ENCODE measurements around the gene SCFD2.

SCFD2 gene

GRCh38 chr4:52866734-52867133, 499.1 kb downstream of the SCFD2 start:
- Histone ChIP-seq H2AFZ (ENCODE audit: low read depth, low read length) (no peak overlapping the region), H3K9me3 (ENCODE audit: low read length) (no peaks in the 10 kb centered on the region), H3K4me1 (ENCODE audit: insufficient read depth, low read length) (peaks cover 5% of the 10 kb centered on the region), H3K36me3 (ENCODE audit: insufficient read depth, low read length) (peaks cover 11% of the 10 kb centered on the region), H3K27me3 (ENCODE audit: insufficient read depth, low read length) (no peaks in the 10 kb centered on the region), H3K4me3 (ENCODE audit: low read length) (no peak overlapping the region)

- Histone ChIP-seq H3K4me3 (ENCODE audit: low read length) (no peak overlapping the region), H3K27me3 (ENCODE audit: insufficient read depth, low read length) (no peaks in the 10 kb centered on the region), H2AFZ (ENCODE audit: low read depth, low read length) (no peak overlapping the region), H3K4me1 (ENCODE audit: insufficient read depth, low read length) (peaks cover 5% of the 10 kb centered on the region), H3K9me3 (ENCODE audit: low read length) (no peaks in the 10 kb centered on the region), H3K36me3 (ENCODE audit: insufficient read depth, low read length) (peaks cover 11% of the 10 kb centered on the region)
Observed at GRCh38 chr4:52865300-52865699, 500.6 kb downstream of the SCFD2 start.

- H3K4me1 ChIP-seq (ENCODE audit: insufficient read depth, low read length): peaks cover 5% of the 10 kb centered on the region
- H3K4me3 ChIP-seq (ENCODE audit: low read length): no peak overlapping the region
- no peaks in the 10 kb centered on the region for H3K9me3 ChIP-seq (ENCODE audit: low read length)
- no peaks in the 10 kb centered on the region for H3K27me3 ChIP-seq (ENCODE audit: insufficient read depth, low read length)
- H2AFZ ChIP-seq (ENCODE audit: low read depth, low read length): no peak overlapping the region
- peaks cover 11% of the 10 kb centered on the region for H3K36me3 ChIP-seq (ENCODE audit: insufficient read depth, low read length)
Observed at GRCh38 chr4:52864793-52865192, 501.1 kb downstream of the SCFD2 start.

- Histone ChIP-seq H2AFZ (ENCODE audit: low read depth, low read length) (no peak overlapping the region), H3K4me3 (ENCODE audit: low read length) (no peak overlapping the region), H3K27me3 (ENCODE audit: insufficient read depth, low read length) (no peaks in the 10 kb centered on the region), H3K4me1 (ENCODE audit: insufficient read depth, low read length) (peaks cover 5% of the 10 kb centered on the region), H3K36me3 (ENCODE audit: insufficient read depth, low read length) (peaks cover 11% of the 10 kb centered on the region), H3K9me3 (ENCODE audit: low read length) (no peaks in the 10 kb centered on the region)
Observed at GRCh38 chr4:52863324-52863723, 502.5 kb downstream of the SCFD2 start.

- peaks cover 11% of the 10 kb centered on the region for H3K36me3 ChIP-seq (ENCODE audit: insufficient read depth, low read length)
- H3K27me3 ChIP-seq (ENCODE audit: insufficient read depth, low read length): no peaks in the 10 kb centered on the region
- H3K4me1 ChIP-seq (ENCODE audit: insufficient read depth, low read length): peaks cover 5% of the 10 kb centered on the region
- peak overlapping the region; percentile 55 for H3K4me3 ChIP-seq (ENCODE audit: low read length)
- no peaks in the 10 kb centered on the region for H3K9me3 ChIP-seq (ENCODE audit: low read length)
- H2AFZ ChIP-seq (ENCODE audit: low read depth, low read length): peak overlapping the region; percentile 76
Observed at GRCh38 chr4:52862639-52863161, 503.2 kb downstream of the SCFD2 start.

DNA sequence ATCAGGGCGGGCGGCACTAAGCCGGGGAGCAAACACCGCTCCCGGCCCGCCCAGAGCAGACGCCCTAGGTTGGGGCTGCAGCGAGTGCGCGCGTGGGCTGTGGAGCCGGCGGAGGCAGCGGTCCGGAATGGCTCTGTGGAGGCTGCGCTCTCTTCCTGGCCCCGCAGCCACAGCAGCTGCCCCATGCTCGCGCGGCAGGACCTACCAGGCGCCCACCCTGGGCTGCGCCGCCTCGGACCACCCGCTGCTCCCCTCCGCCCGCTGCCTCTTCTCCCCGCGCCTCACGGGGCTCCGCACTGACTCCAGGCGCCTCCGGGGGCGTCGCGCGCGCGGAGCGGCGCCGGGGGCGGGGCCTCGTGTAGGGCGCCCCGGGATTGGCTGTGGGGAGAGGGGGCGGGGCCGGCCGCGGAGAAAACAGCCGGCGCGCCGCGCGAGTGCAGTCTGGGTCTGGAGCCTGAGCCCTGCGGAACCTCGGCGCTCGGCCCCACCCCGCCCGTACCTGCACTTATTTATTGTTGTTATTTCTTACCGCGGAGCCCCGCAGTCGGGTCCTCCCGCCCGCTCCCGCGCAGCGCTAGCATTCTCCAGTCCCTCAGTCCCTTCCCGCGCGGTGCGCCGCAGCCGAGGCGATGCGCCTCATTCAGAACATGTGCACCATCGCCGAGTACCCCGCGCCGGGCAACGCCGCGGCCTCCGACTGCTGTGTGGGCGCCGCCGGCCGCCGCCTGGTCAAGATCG, 503.8 kb downstream of the SCFD2 start, which contains the start of gene RASL11B:
Gene RASL11B, plus strand, starts transcription at position 439 of the 738 bp plus-strand sequence. Its CDS starts 191 bp downstream, at position 630.
- H3K4me1 ChIP-seq (ENCODE audit: insufficient read depth, low read length): peaks cover 5% of the 10 kb centered on the region
- peak within 1 kb of the TSS; percentile 76 for H2AFZ ChIP-seq (ENCODE audit: low read depth, low read length)
- H3K9me3 ChIP-seq (ENCODE audit: low read length): peaks cover 6% of the 10 kb centered on the region
- peaks cover 11% of the 10 kb centered on the region for H3K36me3 ChIP-seq (ENCODE audit: insufficient read depth, low read length)
- H3K27me3 ChIP-seq (ENCODE audit: insufficient read depth, low read length): no peaks in the 10 kb centered on the region
- H3K4me3 ChIP-seq (ENCODE audit: low read length): peak within 1 kb of the TSS; percentile 55

- Histone ChIP-seq H3K36me3 (ENCODE audit: insufficient read depth, low read length) (peaks cover 11% of the 10 kb centered on the region), H3K9me3 (ENCODE audit: low read length) (peaks cover 9% of the 10 kb centered on the region), H3K4me3 (ENCODE audit: low read length) (peak overlapping the region; percentile 55), H2AFZ (ENCODE audit: low read depth, low read length) (peak overlapping the region; percentile 76), H3K27me3 (ENCODE audit: insufficient read depth, low read length) (no peaks in the 10 kb centered on the region), H3K4me1 (ENCODE audit: insufficient read depth, low read length) (peaks cover 5% of the 10 kb centered on the region)
Observed at GRCh38 chr4:52861171-52861823, 504.6 kb downstream of the SCFD2 start.

DNA sequence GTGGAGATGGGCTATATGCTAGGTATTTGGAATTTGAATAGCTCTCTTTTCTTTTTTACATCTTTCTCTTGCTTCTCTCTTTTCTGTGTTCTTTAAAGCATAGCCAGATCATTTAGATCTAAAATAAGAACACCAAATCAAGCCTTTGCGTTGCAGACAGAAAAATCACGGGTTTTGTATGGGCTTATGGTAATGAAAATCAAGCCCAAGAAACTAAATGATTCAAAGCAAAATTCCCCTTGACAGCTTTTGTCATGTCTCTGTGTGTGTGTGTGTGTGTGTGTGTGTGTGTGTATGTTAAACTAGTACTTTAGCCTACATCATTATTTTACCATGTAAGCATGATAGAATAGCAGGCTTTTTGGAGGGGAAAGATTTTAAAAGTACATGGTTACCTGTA, 505.5 kb downstream of the SCFD2 start:
- no peak overlapping the region for H2AFZ ChIP-seq (ENCODE audit: low read depth, low read length)
- H3K9me3 ChIP-seq (ENCODE audit: low read length): peaks cover 9% of the 10 kb centered on the region
- H3K27me3 ChIP-seq (ENCODE audit: insufficient read depth, low read length): no peaks in the 10 kb centered on the region
- H3K4me1 ChIP-seq (ENCODE audit: insufficient read depth, low read length): peaks cover 12% of the 10 kb centered on the region
- peaks cover 5% of the 10 kb centered on the region for H3K36me3 ChIP-seq (ENCODE audit: insufficient read depth, low read length)
- no peak overlapping the region for H3K4me3 ChIP-seq (ENCODE audit: low read length)

GRCh38 chr4:52856801-52857200, 509.1 kb downstream of the SCFD2 start:
- H3K36me3 ChIP-seq (ENCODE audit: insufficient read depth, low read length): no peaks in the 10 kb centered on the region
- peaks cover 9% of the 10 kb centered on the region for H3K9me3 ChIP-seq (ENCODE audit: low read length)
- no peak overlapping the region for H2AFZ ChIP-seq (ENCODE audit: low read depth, low read length)
- peaks cover 17% of the 10 kb centered on the region for H3K4me1 ChIP-seq (ENCODE audit: insufficient read depth, low read length)
- no peaks in the 10 kb centered on the region for H3K27me3 ChIP-seq (ENCODE audit: insufficient read depth, low read length)
- H3K4me3 ChIP-seq (ENCODE audit: low read length): no peak overlapping the region

- H2AFZ ChIP-seq (ENCODE audit: low read depth, low read length): no peak overlapping the region
- peaks cover 17% of the 10 kb centered on the region for H3K4me1 ChIP-seq (ENCODE audit: insufficient read depth, low read length)
- H3K9me3 ChIP-seq (ENCODE audit: low read length): peaks cover 9% of the 10 kb centered on the region
- H3K4me3 ChIP-seq (ENCODE audit: low read length): no peak overlapping the region
- no peaks in the 10 kb centered on the region for H3K27me3 ChIP-seq (ENCODE audit: insufficient read depth, low read length)
- no peaks in the 10 kb centered on the region for H3K36me3 ChIP-seq (ENCODE audit: insufficient read depth, low read length)
Observed at GRCh38 chr4:52853351-52853750, 512.5 kb downstream of the SCFD2 start.

- no peaks in the 10 kb centered on the region for H3K27me3 ChIP-seq (ENCODE audit: insufficient read depth, low read length)
Observed at GRCh38 chr4:52852711-52853110, 513.1 kb downstream of the SCFD2 start.

GRCh38 chr4:52852041-52852440, 513.8 kb downstream of the SCFD2 start:
- H3K4me3 ChIP-seq (ENCODE audit: low read length): no peak overlapping the region
- no peaks in the 10 kb centered on the region for H3K36me3 ChIP-seq (ENCODE audit: insufficient read depth, low read length)
- no peaks in the 10 kb centered on the region for H3K27me3 ChIP-seq (ENCODE audit: insufficient read depth, low read length)
- H3K9me3 ChIP-seq (ENCODE audit: low read length): peaks cover 3% of the 10 kb centered on the region
- peaks cover 17% of the 10 kb centered on the region for H3K4me1 ChIP-seq (ENCODE audit: insufficient read depth, low read length)
- no peak overlapping the region for H2AFZ ChIP-seq (ENCODE audit: low read depth, low read length)

More at GRCh38 chr4:52852711-52853110, 513.1 kb downstream of the SCFD2 start:
- peaks cover 17% of the 10 kb centered on the region for H3K4me1 ChIP-seq (ENCODE audit: insufficient read depth, low read length)
- no peaks in the 10 kb centered on the region for H3K36me3 ChIP-seq (ENCODE audit: insufficient read depth, low read length)
- no peak overlapping the region for H2AFZ ChIP-seq (ENCODE audit: low read depth, low read length)
- H3K9me3 ChIP-seq (ENCODE audit: low read length): peaks cover 9% of the 10 kb centered on the region
- no peak overlapping the region for H3K4me3 ChIP-seq (ENCODE audit: low read length)

- peaks cover 13% of the 10 kb centered on the region for H3K4me1 ChIP-seq (ENCODE audit: insufficient read depth, low read length)
- no peaks in the 10 kb centered on the region for H3K36me3 ChIP-seq (ENCODE audit: insufficient read depth, low read length)
- no peaks in the 10 kb centered on the region for H3K27me3 ChIP-seq (ENCODE audit: insufficient read depth, low read length)
- no peak overlapping the region for H3K4me3 ChIP-seq (ENCODE audit: low read length)
- H3K9me3 ChIP-seq (ENCODE audit: low read length): no peaks in the 10 kb centered on the region
- no peak overlapping the region for H2AFZ ChIP-seq (ENCODE audit: low read depth, low read length)
Observed at GRCh38 chr4:52850406-52851124, 515.3 kb downstream of the SCFD2 start.
